Adrenal gland (tissue), 5 donors: Measurements from ENCODE around the gene MBD3L4.

Source experiments
- POLR2A ChIP-seq, 2 donors: fragments of 450-650 bp; IDR thresholded peaks; one replicate each; pipeline ENCODE4 v1.6.1; 2017; ENCODE audit warnings: antibody characterized with exemption in 2 of 2, mild to moderate bottlenecking in 2 of 2, moderate library complexity in 1 of 2
- TF ChIP-seq, protein P1 (sequence below), 6 experiments: fragments of 450-650 bp in 4 of 6; fragments of 200-600 bp in 2 of 6; sonication (generic) in 1 of 6; IDR thresholded peaks; 1 replicate in 5 of 6; 2 replicates in 1 of 6; pipeline versions ENCODE4 v1.5.1 to v1.8.0; 2016 to 2021; ENCODE audit warnings: antibody characterized with exemption in 6 of 6, mild to moderate bottlenecking in 2 of 6, moderate library complexity in 1 of 6
- donor health status: DM: no; HTN: no; CAD: no.

DNA sequence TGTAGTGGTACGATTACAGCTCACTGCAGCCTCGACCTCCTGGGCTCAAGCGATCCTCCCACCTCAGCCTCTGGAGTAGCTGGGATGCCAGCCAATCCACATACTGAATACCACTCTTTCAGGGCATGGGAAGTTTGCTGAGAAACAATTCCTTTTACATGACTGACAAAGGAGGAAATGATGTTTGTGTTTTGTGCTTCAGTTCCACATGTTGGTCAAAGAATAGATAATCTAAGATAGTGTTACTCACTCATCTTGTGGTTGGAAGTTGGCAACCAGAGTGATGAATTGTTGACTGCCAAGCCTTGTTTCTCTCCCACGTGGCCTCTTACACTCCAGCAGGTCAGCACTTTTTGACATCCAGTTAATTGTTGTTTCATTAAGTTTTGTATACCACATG, 26.3 kb downstream of the MBD3L4 start:
- TF ChIP-seq, protein P1, sequence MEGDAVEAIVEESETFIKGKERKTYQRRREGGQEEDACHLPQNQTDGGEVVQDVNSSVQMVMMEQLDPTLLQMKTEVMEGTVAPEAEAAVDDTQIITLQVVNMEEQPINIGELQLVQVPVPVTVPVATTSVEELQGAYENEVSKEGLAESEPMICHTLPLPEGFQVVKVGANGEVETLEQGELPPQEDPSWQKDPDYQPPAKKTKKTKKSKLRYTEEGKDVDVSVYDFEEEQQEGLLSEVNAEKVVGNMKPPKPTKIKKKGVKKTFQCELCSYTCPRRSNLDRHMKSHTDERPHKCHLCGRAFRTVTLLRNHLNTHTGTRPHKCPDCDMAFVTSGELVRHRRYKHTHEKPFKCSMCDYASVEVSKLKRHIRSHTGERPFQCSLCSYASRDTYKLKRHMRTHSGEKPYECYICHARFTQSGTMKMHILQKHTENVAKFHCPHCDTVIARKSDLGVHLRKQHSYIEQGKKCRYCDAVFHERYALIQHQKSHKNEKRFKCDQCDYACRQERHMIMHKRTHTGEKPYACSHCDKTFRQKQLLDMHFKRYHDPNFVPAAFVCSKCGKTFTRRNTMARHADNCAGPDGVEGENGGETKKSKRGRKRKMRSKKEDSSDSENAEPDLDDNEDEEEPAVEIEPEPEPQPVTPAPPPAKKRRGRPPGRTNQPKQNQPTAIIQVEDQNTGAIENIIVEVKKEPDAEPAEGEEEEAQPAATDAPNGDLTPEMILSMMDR (IDR thresholded peaks at IDR 0.05): no peak
- no peak for TF ChIP-seq POLR2A (IDR thresholded peaks at IDR 0.05)
